NB4 (cell line): ENCODE measurements around the gene BCS1L.

Experiments used
- CTCF ChIP-seq: IDR thresholded peaks from one replicate; pipeline ENCODE4 v1.5.1; 2012; ENCODE audit warnings: low read depth, low read length
- MAX ChIP-seq: IDR thresholded peaks from 2 replicates; pipeline ENCODE4 v1.6.1; 2011; ENCODE audit warnings: low read depth, low read length

- TF ChIP-seq MAX (no peak), CTCF (no peak)
Measured at GRCh38 chr2:218691234-218691633, 31.8 kb downstream of the BCS1L start.
